IMR-90 (cell line): ENCODE measurements around the gene GPR62.

Experiments
- BHLHE40 ChIP-seq: fragments of 150-350 bp; IDR thresholded peaks from 2 replicates; pipeline ENCODE4 v1.6.1; 2016; ENCODE audit warnings: mild to moderate bottlenecking, low read depth, low read length
- CHD1 ChIP-seq: IDR thresholded peaks from 2 replicates; pipeline ENCODE4 v1.6.1; 2012; ENCODE audit warnings: low read depth, low read length, improper control_type of control experiment
- MAFK ChIP-seq: IDR thresholded peaks from 2 replicates; pipeline ENCODE4 v1.6.1; 2012; ENCODE audit warnings: low read depth, low read length, improper control_type of control experiment
- MXI1 ChIP-seq: IDR thresholded peaks from 2 replicates; pipeline ENCODE4 v1.6.1; 2012; ENCODE audit warnings: low read depth, mild to moderate bottlenecking, low read length, moderate library complexity, borderline replicate concordance
- RFX5 ChIP-seq: IDR thresholded peaks from 2 replicates; pipeline ENCODE4 v1.8.0; 2012; ENCODE audit warnings: low read depth, mild to moderate bottlenecking, low read length, moderate library complexity

DNA sequence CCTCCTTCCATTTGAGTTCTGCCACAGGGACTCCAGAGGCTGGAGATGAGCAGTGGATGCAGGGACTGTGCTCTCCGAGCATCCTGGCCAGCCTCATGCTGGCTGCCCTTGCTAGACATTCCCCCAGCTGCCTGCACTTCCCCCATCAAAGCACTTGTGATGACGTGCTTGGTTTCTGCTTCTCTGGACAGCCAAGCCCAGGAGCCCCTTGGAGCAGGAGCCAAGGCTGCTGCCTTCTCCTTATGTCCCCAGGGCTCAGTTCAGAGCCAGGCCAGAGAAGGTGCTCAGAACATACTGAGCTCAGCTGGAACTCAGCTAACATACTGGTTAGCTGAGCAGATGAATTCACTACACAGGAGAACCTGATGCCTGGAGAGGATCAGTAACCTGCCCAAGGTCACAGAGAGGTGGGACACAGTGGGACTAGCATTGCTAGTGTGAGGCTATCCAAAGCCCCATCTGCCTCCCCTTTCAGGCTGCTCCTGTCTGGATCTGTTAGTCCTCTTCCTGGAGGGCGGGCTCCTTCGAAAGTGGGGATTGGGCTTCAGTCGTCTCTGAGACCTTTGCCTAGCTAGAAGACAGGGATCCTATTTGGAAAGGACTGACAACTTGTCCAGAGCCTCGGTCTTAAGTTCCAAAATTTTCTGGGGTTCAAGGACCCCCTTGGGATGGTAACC, 7.8 kb downstream of the GPR62 start:
- TF ChIP-seq MAFK (no peak), RFX5 (no peak), MXI1 (no peak), BHLHE40 (no peak), CHD1 (no peak)
